Neural crest cell (in vitro differentiated cells): ENCODE results near the gene MLLT1. TPM values are rescaled to one million over a fixed set of nuclear protein-coding genes. Genes with fewer than 3 reads are reported as not detected.

ENCODE experiments used
- DNase-seq: peaks from one replicate; pipeline ENCODE4 v3.0.0; 2021; ENCODE audit warnings: low read depth, mixed read lengths, low spot score
- H3K27ac Mint-ChIP-seq: one replicate; pipeline ENCODE4 v1.8.0; 2021; ENCODE audit warnings: mild to moderate bottlenecking, mixed read lengths; ENCODE audit not compliant: unreplicated experiment
- H3K27me3 Mint-ChIP-seq: 2 replicates; pipeline ENCODE4 v1.8.0; 2021; ENCODE audit warnings: low read depth, mild to moderate bottlenecking, mixed read lengths
- H3K36me3 Mint-ChIP-seq: 2 replicates; pipeline ENCODE4 v1.8.0; 2021; ENCODE audit warnings: low read depth, mild to moderate bottlenecking, mixed read lengths
- H3K4me1 Mint-ChIP-seq: 2 replicates; pipeline ENCODE4 v1.8.0; 2021; ENCODE audit warnings: mixed read lengths
- H3K4me3 Mint-ChIP-seq: one replicate; pipeline ENCODE4 v1.8.0; 2021; ENCODE audit warnings: mild to moderate bottlenecking, mixed read lengths
- H3K9me3 Mint-ChIP-seq: 2 replicates; pipeline ENCODE4 v1.8.0; 2021; ENCODE audit warnings: mixed read lengths
- CTCF ChIP-seq: fragments of 200-600 bp; sonication (generic); conservative IDR thresholded peaks from 2 replicates; pipeline ENCODE4 v1.5.0; 2021; ENCODE audit warnings: antibody characterized with exemption, mild to moderate bottlenecking
- total RNA-seq: library from RNA; stranded (reverse); gene quantifications from 2 replicates; pipeline ENCODE4 v1.2.1, GENCODE V29; 2021

The MLLT1 gene
- total RNA-seq, 1 donor from 2014 or later: 86.4 TPM

GRCh38 chr19:6233827-6234511 lies 45.8 kb downstream of the MLLT1 start:
- TF ChIP-seq CTCF: no peak
- Mint-ChIP-seq H3K4me3 (no peak overlapping the region), H3K9me3 (no peaks in the 10 kb centered on the region), H3K36me3 (peaks cover 4% of the 10 kb centered on the region), H3K4me1 (peaks cover 35% of the 10 kb centered on the region), H3K27ac (peak overlapping the region; percentile 43), H3K27me3 (no peaks in the 10 kb centered on the region)
- DNase-seq: no peak

GRCh38 chr19:6233056-6233826 lies 46.5 kb downstream of the MLLT1 start:
- no peak overlapping the region for H3K4me3 Mint-ChIP-seq
- H3K9me3 Mint-ChIP-seq: no peaks in the 10 kb centered on the region
- no peak for DNase-seq
- H3K27me3 Mint-ChIP-seq: no peaks in the 10 kb centered on the region
- peaks cover 39% of the 10 kb centered on the region for H3K4me1 Mint-ChIP-seq
- peaks cover 4% of the 10 kb centered on the region for H3K36me3 Mint-ChIP-seq
- peak overlapping the region; percentile 43 for H3K27ac Mint-ChIP-seq
- no peak for TF ChIP-seq CTCF

GRCh38 chr19:6232601-6233055 lies 47.1 kb downstream of the MLLT1 start:
- Mint-ChIP-seq H3K4me3 (no peak overlapping the region), H3K4me1 (peaks cover 43% of the 10 kb centered on the region), H3K9me3 (no peaks in the 10 kb centered on the region), H3K27me3 (no peaks in the 10 kb centered on the region), H3K27ac (no peak overlapping the region), H3K36me3 (peaks cover 4% of the 10 kb centered on the region)
- DNase-seq: no peak
- no peak for TF ChIP-seq CTCF

- peaks cover 46% of the 10 kb centered on the region for H3K4me1 Mint-ChIP-seq
- no peaks in the 10 kb centered on the region for H3K9me3 Mint-ChIP-seq
- DNase-seq: no peak
- H3K4me3 Mint-ChIP-seq: no peak overlapping the region
- TF ChIP-seq CTCF: no peak
- H3K27me3 Mint-ChIP-seq: no peaks in the 10 kb centered on the region
- peaks cover 4% of the 10 kb centered on the region for H3K36me3 Mint-ChIP-seq
- peak overlapping the region; percentile 19 for H3K27ac Mint-ChIP-seq
Measured at GRCh38 chr19:6230991-6231448, 48.8 kb downstream of the MLLT1 start.

- peaks cover 42% of the 10 kb centered on the region for H3K4me1 Mint-ChIP-seq
- TF ChIP-seq CTCF: no peak
- H3K9me3 Mint-ChIP-seq: no peaks in the 10 kb centered on the region
- H3K36me3 Mint-ChIP-seq: peaks cover 4% of the 10 kb centered on the region
- no peak for DNase-seq
- no peaks in the 10 kb centered on the region for H3K27me3 Mint-ChIP-seq
- no peak overlapping the region for H3K27ac Mint-ChIP-seq
- no peak overlapping the region for H3K4me3 Mint-ChIP-seq
Measured at GRCh38 chr19:6229951-6230712, 49.6 kb downstream of the MLLT1 start.
